ENCODE measurements around the gene SIAE. TPM values are rescaled to one million over a fixed set of nuclear protein-coding genes. Genes with fewer than 3 reads are reported as not detected.

The SIAE gene
- total RNA-seq, 3 donors from 2014 or later, result 1.2 to 1.5 (median 1.3) TPM

- ATAC-seq (no peak), DNase-seq (no peak)
- Mint-ChIP-seq H3K9me3 (no peaks in the 10 kb centered on the region), H3K27me3 (ENCODE audit: low read depth) (no peaks in the 10 kb centered on the region), H3K4me3 (no peak overlapping the region), H3K4me1 (ENCODE audit: low read depth) (peaks cover 3% of the 10 kb centered on the region), H3K36me3 (ENCODE audit: insufficient read depth) (peaks cover 19% of the 10 kb centered on the region)
Observed at GRCh38 chr11:124648610-124649009, 24.9 kb downstream of the SIAE start.

- no peak overlapping the region for H3K4me3 Mint-ChIP-seq
- H3K27me3 Mint-ChIP-seq (ENCODE audit: low read depth), result no peaks in the 10 kb centered on the region
Observed at GRCh38 chr11:124646148-124646547, 27.4 kb downstream of the SIAE start.

GRCh38 chr11:124644426-124645280 lies 28.9 kb downstream of the SIAE start:
- ATAC-seq (no peak), DNase-seq (no peak)
- H3K4me3 Mint-ChIP-seq, result no peak overlapping the region
- H3K36me3 Mint-ChIP-seq (ENCODE audit: insufficient read depth), result peaks cover 6% of the 10 kb centered on the region
- H3K9me3 Mint-ChIP-seq, result no peaks in the 10 kb centered on the region
- peaks cover 3% of the 10 kb centered on the region for H3K4me1 Mint-ChIP-seq (ENCODE audit: low read depth)
- no peaks in the 10 kb centered on the region for H3K27me3 Mint-ChIP-seq (ENCODE audit: low read depth)

More at GRCh38 chr11:124646148-124646547, 27.4 kb downstream of the SIAE start:
- DNase-seq (no peak), ATAC-seq (no peak)
- H3K9me3 Mint-ChIP-seq, result no peaks in the 10 kb centered on the region
- peaks cover 3% of the 10 kb centered on the region for H3K4me1 Mint-ChIP-seq (ENCODE audit: low read depth)
- H3K36me3 Mint-ChIP-seq (ENCODE audit: insufficient read depth), result peaks cover 5% of the 10 kb centered on the region

GRCh38 chr11:124643605-124644425 lies 29.7 kb downstream of the SIAE start:
- H3K9me3 Mint-ChIP-seq, result no peaks in the 10 kb centered on the region
- peaks cover 3% of the 10 kb centered on the region for H3K4me1 Mint-ChIP-seq (ENCODE audit: low read depth)
- ATAC-seq (no peak), DNase-seq (no peak)
- H3K36me3 Mint-ChIP-seq (ENCODE audit: insufficient read depth), result peaks cover 5% of the 10 kb centered on the region
- H3K4me3 Mint-ChIP-seq, result no peak overlapping the region
- H3K27me3 Mint-ChIP-seq (ENCODE audit: low read depth), result no peaks in the 10 kb centered on the region

- H3K4me3 Mint-ChIP-seq, result no peak overlapping the region
- H3K27me3 Mint-ChIP-seq (ENCODE audit: low read depth), result no peaks in the 10 kb centered on the region
- peaks cover 3% of the 10 kb centered on the region for H3K4me1 Mint-ChIP-seq (ENCODE audit: low read depth)
- ATAC-seq, result no peak
- no peak for DNase-seq
- peaks cover 5% of the 10 kb centered on the region for H3K36me3 Mint-ChIP-seq (ENCODE audit: insufficient read depth)
- no peaks in the 10 kb centered on the region for H3K9me3 Mint-ChIP-seq
Observed at GRCh38 chr11:124643042-124643604, 30.4 kb downstream of the SIAE start.

GRCh38 chr11:124642628-124643027 lies 30.9 kb downstream of the SIAE start:
- Mint-ChIP-seq H3K4me1 (ENCODE audit: low read depth) (peaks cover 3% of the 10 kb centered on the region), H3K36me3 (ENCODE audit: insufficient read depth) (peaks cover 9% of the 10 kb centered on the region), H3K4me3 (no peak overlapping the region), H3K27me3 (ENCODE audit: low read depth) (no peaks in the 10 kb centered on the region), H3K9me3 (no peaks in the 10 kb centered on the region)
- DNase-seq, result no peak
- ATAC-seq, result no peak

- no peak for DNase-seq
- Mint-ChIP-seq H3K36me3 (ENCODE audit: insufficient read depth) (peaks cover 19% of the 10 kb centered on the region), H3K4me3 (no peak overlapping the region), H3K4me1 (ENCODE audit: low read depth) (peaks cover 3% of the 10 kb centered on the region), H3K9me3 (no peaks in the 10 kb centered on the region), H3K27me3 (ENCODE audit: low read depth) (no peaks in the 10 kb centered on the region)
- ATAC-seq, result no peak
Observed at GRCh38 chr11:124640666-124641065, 32.9 kb downstream of the SIAE start.

- no peak for DNase-seq
- ATAC-seq, result no peak
- H3K9me3 Mint-ChIP-seq, result no peaks in the 10 kb centered on the region
- H3K4me1 Mint-ChIP-seq (ENCODE audit: low read depth), result no peaks in the 10 kb centered on the region
- H3K4me3 Mint-ChIP-seq, result no peak overlapping the region
- H3K36me3 Mint-ChIP-seq (ENCODE audit: insufficient read depth), result peaks cover 23% of the 10 kb centered on the region
- no peaks in the 10 kb centered on the region for H3K27me3 Mint-ChIP-seq (ENCODE audit: low read depth)
Observed at GRCh38 chr11:124639186-124639585, 34.4 kb downstream of the SIAE start.

GRCh38 chr11:124638500-124638899 lies 35.0 kb downstream of the SIAE start:
- Mint-ChIP-seq H3K9me3 (no peaks in the 10 kb centered on the region), H3K4me3 (no peak overlapping the region), H3K27me3 (ENCODE audit: low read depth) (no peaks in the 10 kb centered on the region), H3K36me3 (ENCODE audit: insufficient read depth) (peaks cover 24% of the 10 kb centered on the region), H3K4me1 (ENCODE audit: low read depth) (no peaks in the 10 kb centered on the region)
- ATAC-seq, result no peak
- DNase-seq, result no peak

GRCh38 chr11:124635932-124636331 lies 37.6 kb downstream of the SIAE start:
- Mint-ChIP-seq H3K4me3 (no peak overlapping the region), H3K4me1 (ENCODE audit: low read depth) (no peaks in the 10 kb centered on the region), H3K9me3 (no peaks in the 10 kb centered on the region), H3K27me3 (ENCODE audit: low read depth) (no peaks in the 10 kb centered on the region), H3K36me3 (ENCODE audit: insufficient read depth) (peaks cover 42% of the 10 kb centered on the region)
- DNase-seq (no peak), ATAC-seq (no peak)

GRCh38 chr11:124633355-124633754 lies 40.2 kb downstream of the SIAE start:
- Mint-ChIP-seq H3K4me3 (no peak overlapping the region), H3K9me3 (no peaks in the 10 kb centered on the region), H3K4me1 (ENCODE audit: low read depth) (no peaks in the 10 kb centered on the region), H3K36me3 (ENCODE audit: insufficient read depth) (peaks cover 52% of the 10 kb centered on the region), H3K27me3 (ENCODE audit: low read depth) (no peaks in the 10 kb centered on the region)
- DNase-seq (no peak), ATAC-seq (no peak)

- Mint-ChIP-seq H3K4me1 (ENCODE audit: low read depth) (peaks cover 14% of the 10 kb centered on the region), H3K36me3 (ENCODE audit: insufficient read depth) (peaks cover 50% of the 10 kb centered on the region), H3K4me3 (no peak overlapping the region), H3K27me3 (ENCODE audit: low read depth) (no peaks in the 10 kb centered on the region), H3K9me3 (no peaks in the 10 kb centered on the region)
- DNase-seq, result no peak
- ATAC-seq, result no peak
Observed at GRCh38 chr11:124629961-124630360, 43.6 kb downstream of the SIAE start.

GRCh38 chr11:124627546-124627945 lies 46.0 kb downstream of the SIAE start:
- Mint-ChIP-seq H3K36me3 (ENCODE audit: insufficient read depth) (peaks cover 44% of the 10 kb centered on the region), H3K27me3 (ENCODE audit: low read depth) (no peaks in the 10 kb centered on the region), H3K4me3 (no peak overlapping the region), H3K4me1 (ENCODE audit: low read depth) (peaks cover 24% of the 10 kb centered on the region), H3K9me3 (no peaks in the 10 kb centered on the region)
- no peak for ATAC-seq
- no peak for DNase-seq

- Mint-ChIP-seq H3K9me3 (no peaks in the 10 kb centered on the region), H3K4me3 (no peak overlapping the region), H3K4me1 (ENCODE audit: low read depth) (peaks cover 26% of the 10 kb centered on the region), H3K36me3 (ENCODE audit: insufficient read depth) (peaks cover 28% of the 10 kb centered on the region), H3K27me3 (ENCODE audit: low read depth) (no peaks in the 10 kb centered on the region)
- DNase-seq (no peak), ATAC-seq (no peak)
Observed at GRCh38 chr11:124625504-124626168, 47.9 kb downstream of the SIAE start.
